22Rv1 (cell line): ENCODE measurements around the gene CACNA1C.

Experiments
- CTCF ChIP-seq: fragments of 450-650 bp; IDR thresholded peaks from 2 replicates; pipeline ENCODE4 v1.5.1; 2017; ENCODE audit warnings: mild to moderate bottlenecking
- ZFX ChIP-seq: fragments of 450-650 bp; IDR thresholded peaks from 2 replicates; pipeline ENCODE4 v1.6.1; 2017; ENCODE audit warnings: antibody characterized with exemption, borderline replicate concordance

DNA sequence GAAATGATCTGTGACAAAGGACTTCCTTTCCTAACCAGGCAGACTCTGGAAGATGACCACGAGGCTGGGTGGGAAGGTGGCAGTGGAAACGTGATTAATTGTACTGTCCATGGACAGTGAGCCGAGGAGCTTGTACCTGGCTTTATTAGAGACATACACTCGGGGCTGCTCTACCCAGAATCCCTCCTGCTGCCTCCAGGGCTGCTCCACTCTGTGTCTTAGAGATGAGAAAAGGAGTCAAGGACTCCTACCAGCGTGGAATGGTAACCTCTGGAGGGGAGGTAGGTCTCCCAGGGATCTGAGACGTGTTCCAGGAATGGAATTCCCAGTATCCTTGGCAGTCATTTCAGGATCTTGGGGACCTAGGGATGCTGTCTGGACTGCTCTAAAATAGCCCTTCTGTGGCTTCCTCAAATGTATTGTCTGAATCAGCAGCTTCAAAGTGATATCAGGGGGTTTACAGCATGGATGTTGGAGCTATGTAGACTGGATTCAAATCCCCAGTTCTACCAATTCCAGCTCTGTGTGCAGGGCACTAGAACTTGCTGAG lies 237.8 kb downstream of the CACNA1C start:
- TF ChIP-seq CTCF: no peak
- no peak for TF ChIP-seq ZFX
